PC-9 (cell line): ENCODE results near the gene CPXM2.

ENCODE experiments used
- CTCF ChIP-seq: fragments of 200-600 bp; sonication (generic); conservative IDR thresholded peaks from 2 replicates; pipeline ENCODE4 v1.6.1; 2017; ENCODE audit warnings: mixed run types, antibody characterized with exemption, mild to moderate bottlenecking, moderate library complexity
- EZH2 ChIP-seq: fragments of 200-600 bp; sonication (generic); IDR thresholded peaks from 2 replicates; pipeline ENCODE4 v1.8.0; 2017; ENCODE audit warnings: antibody characterized with exemption, low read depth

GRCh38 chr10:123878666-123879303 is 12.8 kb downstream of the CPXM2 start:
- TF ChIP-seq CTCF: no peak
- TF ChIP-seq EZH2: no peak
